HCT116 (cell line): ENCODE results near the gene CYGB.

ENCODE experiments used
- EGR1 ChIP-seq: IDR thresholded peaks from 2 replicates; pipeline ENCODE4 v1.6.1; 2012; ENCODE audit warnings: low read depth
- EZH2 ChIP-seq: fragments of 200-600 bp; sonication (generic); IDR thresholded peaks from 2 replicates; pipeline ENCODE4 v1.6.1; 2017; ENCODE audit warnings: antibody characterized with exemption, mixed run types
- EZH2phosphoT487 ChIP-seq: fragments of 200-600 bp; IDR thresholded peaks from 2 replicates; pipeline ENCODE4 v1.6.1; 2018; ENCODE audit warnings: antibody characterized with exemption, borderline replicate concordance
- POLR2A ChIP-seq: IDR thresholded peaks from 2 replicates; pipeline ENCODE4 v1.7.0; 2011; ENCODE audit warnings: borderline replicate concordance; ENCODE audit not compliant: insufficient read depth, insufficient read length; ENCODE audit errors: extremely low read depth
- ZNF274 ChIP-seq: fragments of 200-500 bp; sonication (Bioruptor generic); IDR thresholded peaks from 2 replicates; pipeline ENCODE4 v1.6.1; 2014; ENCODE audit warnings: mild to moderate bottlenecking, low read depth, low read length, inconsistent platforms
- TF ChIP-seq, protein P1 (sequence below), 3 experiments: fragments of 200-600 bp in 1 of 3; sonication (generic) in 1 of 3; IDR thresholded peaks in 2 of 3; conservative IDR thresholded peaks in 1 of 3; 2 replicates each; pipeline ENCODE4 v1.5.1; 2012 to 2017; ENCODE audit warnings: low read depth in 2 of 3, low read length in 2 of 3, antibody characterized with exemption in 1 of 3, borderline replicate concordance in 1 of 3, control low read depth in 1 of 3, mild to moderate bottlenecking in 1 of 3, mixed read lengths in 1 of 3, mixed run types in 1 of 3, moderate library complexity in 1 of 3; ENCODE audit not compliant: insufficient read depth in 1 of 3

DNA sequence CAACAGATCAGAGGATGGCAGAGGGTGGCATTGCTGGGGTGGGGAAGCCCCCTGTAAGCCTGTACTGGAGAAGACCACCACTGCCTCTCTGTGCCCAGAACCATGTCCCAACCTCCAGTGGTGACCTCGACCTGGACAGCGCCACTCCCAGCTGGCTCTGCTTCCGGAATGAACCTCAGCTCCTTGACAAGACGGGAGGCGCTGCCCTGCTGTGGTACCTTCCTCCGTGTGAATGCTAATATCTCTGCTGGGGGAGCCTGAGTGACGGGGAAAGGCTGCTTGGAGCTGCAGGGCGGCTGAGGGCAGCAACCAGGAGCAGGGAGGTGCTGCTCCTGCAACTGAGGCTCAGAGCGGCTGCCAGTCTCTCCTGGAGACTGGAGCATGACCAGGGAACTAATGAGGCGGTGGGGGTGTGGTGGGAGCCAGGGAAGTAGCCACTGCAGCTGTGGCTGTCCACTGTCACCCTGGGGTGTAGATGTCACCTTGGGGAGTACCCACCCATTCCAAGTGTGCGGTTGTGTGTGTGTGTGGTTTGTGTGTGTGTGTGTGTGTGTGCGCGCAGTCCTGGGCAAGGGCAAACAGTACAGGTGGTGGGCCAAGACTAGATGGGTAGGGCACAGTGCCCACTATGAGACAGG is 8.5 kb upstream of the CYGB start:
- TF ChIP-seq ZNF274 (no peak), EGR1 (no peak), EZH2phosphoT487 (no peak), POLR2A (no peak), EZH2 (no peak)
- TF ChIP-seq, protein P1, sequence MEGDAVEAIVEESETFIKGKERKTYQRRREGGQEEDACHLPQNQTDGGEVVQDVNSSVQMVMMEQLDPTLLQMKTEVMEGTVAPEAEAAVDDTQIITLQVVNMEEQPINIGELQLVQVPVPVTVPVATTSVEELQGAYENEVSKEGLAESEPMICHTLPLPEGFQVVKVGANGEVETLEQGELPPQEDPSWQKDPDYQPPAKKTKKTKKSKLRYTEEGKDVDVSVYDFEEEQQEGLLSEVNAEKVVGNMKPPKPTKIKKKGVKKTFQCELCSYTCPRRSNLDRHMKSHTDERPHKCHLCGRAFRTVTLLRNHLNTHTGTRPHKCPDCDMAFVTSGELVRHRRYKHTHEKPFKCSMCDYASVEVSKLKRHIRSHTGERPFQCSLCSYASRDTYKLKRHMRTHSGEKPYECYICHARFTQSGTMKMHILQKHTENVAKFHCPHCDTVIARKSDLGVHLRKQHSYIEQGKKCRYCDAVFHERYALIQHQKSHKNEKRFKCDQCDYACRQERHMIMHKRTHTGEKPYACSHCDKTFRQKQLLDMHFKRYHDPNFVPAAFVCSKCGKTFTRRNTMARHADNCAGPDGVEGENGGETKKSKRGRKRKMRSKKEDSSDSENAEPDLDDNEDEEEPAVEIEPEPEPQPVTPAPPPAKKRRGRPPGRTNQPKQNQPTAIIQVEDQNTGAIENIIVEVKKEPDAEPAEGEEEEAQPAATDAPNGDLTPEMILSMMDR (IDR thresholded peaks at IDR 0.05 in 2 of 3, conservative IDR thresholded peaks at IDR 0.05 in 1 of 3; ENCODE audit: borderline replicate concordance in 1 of 3, insufficient read depth in 1 of 3, low read depth in 2 of 3, low read length in 2 of 3) = no peak
